H1 (cell line): Measurements from ENCODE around the gene SCARB1. TPM values are rescaled to one million over a fixed set of nuclear protein-coding genes. Genes with fewer than 3 reads are reported as not detected.

ENCODE experiments used
- CTCF ChIA-PET: fragments of 300-600 bp; sonication (Branson Sonifier 250); formaldehyde crosslinking; loops from one replicate; lab custom pipeline; 2021; ENCODE audit not compliant: partially characterized antibody; lab: Charles Lee
- POLR2A ChIA-PET: fragments of 300-600 bp; sonication (Branson Sonifier 250); formaldehyde crosslinking; loops from one replicate; lab custom pipeline; 2021; ENCODE audit warnings: inconsistent platforms; ENCODE audit not compliant: partially characterized antibody; lab: Charles Lee
- DNase-seq, 2 experiments: peaks; one replicate each; pipeline versions ENCODE4 v3.0.0 to v3.0.0-alpha.2; 2010 to 2022; ENCODE audit warnings: low spot score in 2 of 2, low read depth in 1 of 2, mixed read lengths in 1 of 2
- FAIRE-seq: peaks from 2 replicates; lab custom pipeline; 2011; peaks lifted over from hg19 to GRCh38; lab: Jason Lieb, UNC
- H2AFZ ChIP-seq: 2 replicates; pipeline ENCODE4 v1.8.1; 2012; ENCODE audit warnings: low read length, inconsistent platforms
- H2AK5ac ChIP-seq: 2 replicates; pipeline ENCODE4 v1.6.1; 2013; ENCODE audit warnings: low read depth, low read length
- H2BK120ac ChIP-seq: replicated peaks from 2 replicates; pipeline ENCODE3; 2013; ENCODE audit warnings: low read depth, low read length, inconsistent platforms
- H2BK12ac ChIP-seq: 2 replicates; pipeline ENCODE4 v1.6.1; 2013; ENCODE audit warnings: low read depth, low read length
- H2BK15ac ChIP-seq: 2 replicates; pipeline ENCODE4 v1.6.1; 2013; ENCODE audit warnings: low read length
- H2BK20ac ChIP-seq: 2 replicates; pipeline ENCODE4 v1.6.1; 2013; ENCODE audit warnings: low read length
- H2BK5ac ChIP-seq: 2 replicates; pipeline ENCODE4 v1.6.1; 2013; ENCODE audit warnings: low read depth, low read length
- H3K14ac ChIP-seq: 2 replicates; pipeline ENCODE4 v1.6.1; 2013; ENCODE audit warnings: inconsistent platforms; ENCODE audit not compliant: insufficient read length
- H3K18ac ChIP-seq: 2 replicates; pipeline ENCODE4 v1.6.1; 2013; ENCODE audit warnings: low read length; ENCODE audit errors: extremely low read depth
- H3K23ac ChIP-seq: 2 replicates; pipeline ENCODE4 v1.6.1; 2013; ENCODE audit warnings: inconsistent platforms; ENCODE audit not compliant: insufficient read length
- H3K23me2 ChIP-seq: 2 replicates; pipeline ENCODE4 v1.6.1; 2013; ENCODE audit warnings: low read depth, low read length
- H3K27ac ChIP-seq: 2 replicates; pipeline ENCODE4 v1.6.1; 2011; ENCODE audit warnings: low read depth, low read length, inconsistent platforms
- H3K27me3 ChIP-seq, 4 experiments: replicated peaks in 1 of 4; 1 replicate in 1 of 4; 2 replicates in 3 of 4; pipeline versions ENCODE4 v1.6.1 to v1.8.1; 2011 to 2013; ENCODE audit warnings: low read length in 3 of 4, mild to moderate bottlenecking in 3 of 4, inconsistent platforms in 2 of 4, mixed read lengths in 2 of 4, moderate library complexity in 1 of 4; ENCODE audit not compliant: control insufficient read depth in 3 of 4, insufficient read depth in 3 of 4; ENCODE audit errors: extremely low read depth in 1 of 4
- H3K36me3 ChIP-seq, 4 experiments: 2 replicates each; pipeline versions ENCODE4 v1.6.1 to v1.8.1; 2011 to 2013; ENCODE audit warnings: mild to moderate bottlenecking in 4 of 4, low read length in 3 of 4, moderate library complexity in 2 of 4, control low read depth in 1 of 4, inconsistent platforms in 1 of 4; ENCODE audit not compliant: insufficient read depth in 4 of 4, control insufficient read depth in 2 of 4
- H3K4ac ChIP-seq: replicated peaks from 2 replicates; pipeline ENCODE3; 2013; ENCODE audit warnings: low read length, low read depth, mixed read lengths, inconsistent platforms; ENCODE audit not compliant: insufficient read length
- H3K4me1 ChIP-seq, 4 experiments: replicated peaks in 1 of 4; 1 replicate in 1 of 4; 2 replicates in 3 of 4; pipeline versions ENCODE4 v1.6.1 to v1.8.1; 2011 to 2013; ENCODE audit warnings: low read length in 3 of 4, inconsistent platforms in 2 of 4, mixed read lengths in 1 of 4; ENCODE audit not compliant: insufficient read depth in 4 of 4, control insufficient read depth in 3 of 4
- H3K4me2 ChIP-seq, 2 experiments: 2 replicates each; pipeline versions ENCODE4 v1.6.1 to v1.8.1; 2011 to 2013; ENCODE audit warnings: low read depth in 2 of 2, low read length in 2 of 2, control low read depth in 1 of 2, inconsistent platforms in 1 of 2, mild to moderate bottlenecking in 1 of 2; ENCODE audit not compliant: insufficient read depth in 1 of 2
- H3K4me3 ChIP-seq, 4 experiments: fragments of 200-600, 300-600 bp in 1 of 4; sonication (generic), shearing (Covaris generic), sonication (Bioruptor Twin) in 1 of 4; 2 replicates each; pipeline versions ENCODE4 v1.5.1 to v1.8.1; 2011 to 2016; ENCODE audit warnings: low read length in 4 of 4, low read depth in 3 of 4, control low read depth in 2 of 4, inconsistent platforms in 2 of 4, mild to moderate bottlenecking in 2 of 4, mixed read lengths in 1 of 4, moderate library complexity in 1 of 4; ENCODE audit not compliant: insufficient read depth in 2 of 4; ENCODE audit errors: extremely low read depth in 1 of 4
- H3K56ac ChIP-seq: replicated peaks from 2 replicates; pipeline ENCODE3; 2013; ENCODE audit warnings: low read depth, mild to moderate bottlenecking, mixed read lengths, low read length, inconsistent platforms; ENCODE audit not compliant: insufficient read length
- H3K79me1 ChIP-seq: 2 replicates; pipeline ENCODE4 v1.6.1; 2013; ENCODE audit warnings: low read depth, low read length, control low read depth
- H3K79me2 ChIP-seq, 2 experiments: 2 replicates each; pipeline versions ENCODE4 v1.6.1 to v1.8.1; 2012 to 2013; ENCODE audit warnings: low read length in 2 of 2, mild to moderate bottlenecking in 2 of 2, inconsistent platforms in 1 of 2; ENCODE audit not compliant: insufficient read depth in 2 of 2, control insufficient read depth in 1 of 2
- H3K9ac ChIP-seq, 4 experiments: replicated peaks in 1 of 4; 1 replicate in 1 of 4; 2 replicates in 3 of 4; pipeline versions ENCODE4 v1.6.1 to v1.8.1; 2011 to 2013; ENCODE audit warnings: low read depth in 3 of 4, low read length in 3 of 4, control low read depth in 2 of 4, mild to moderate bottlenecking in 2 of 4, moderate library complexity in 2 of 4, inconsistent platforms in 1 of 4; ENCODE audit errors: extremely low read depth in 1 of 4
- H3K9me3 ChIP-seq, 2 experiments: 2 replicates each; pipeline versions ENCODE4 v1.6.1 to v1.8.1; 2012 to 2013; ENCODE audit warnings: mild to moderate bottlenecking in 2 of 2, moderate library complexity in 2 of 2, control low read depth in 1 of 2, inconsistent platforms in 1 of 2, low read depth in 1 of 2, low read length in 1 of 2, mixed read lengths in 1 of 2; ENCODE audit not compliant: insufficient read depth in 2 of 2
- H4K20me1 ChIP-seq, 2 experiments: replicated peaks in 1 of 2; 2 replicates each; pipeline versions ENCODE3 to v1.8.1; 2011 to 2013; ENCODE audit warnings: inconsistent platforms in 2 of 2, low read length in 2 of 2, mild to moderate bottlenecking in 1 of 2; ENCODE audit not compliant: insufficient read depth in 2 of 2, control insufficient read depth in 1 of 2
- H4K5ac ChIP-seq: 2 replicates; pipeline ENCODE4 v1.6.1; 2013; ENCODE audit warnings: low read length, low read depth, mixed read lengths, inconsistent platforms; ENCODE audit not compliant: insufficient read length
- H4K8ac ChIP-seq: 2 replicates; pipeline ENCODE4 v1.8.0; 2013; ENCODE audit warnings: mild to moderate bottlenecking, moderate library complexity, low read length, inconsistent platforms; ENCODE audit not compliant: insufficient read depth; ENCODE audit errors: extremely low read depth
- H4K91ac ChIP-seq: replicated peaks from 2 replicates; pipeline ENCODE3; 2013; ENCODE audit warnings: low read length, mixed read lengths, inconsistent platforms; ENCODE audit not compliant: insufficient read length
- JUN ChIP-seq: IDR thresholded peaks from 2 replicates; pipeline ENCODE4 v1.6.1; 2011; ENCODE audit warnings: low read depth, mild to moderate bottlenecking, improper control_type of control experiment, low read length
- TEAD4 ChIP-seq: IDR thresholded peaks from 2 replicates; pipeline ENCODE4 v1.6.1; 2012; ENCODE audit warnings: low read depth, low read length, inconsistent platforms, mixed read lengths
- WGBS, 2 experiments: shearing (Covaris generic) in 1 of 2; methylation state at CpG; one replicate each; pipeline versions ENCODE4 v1.1.6 to v1.1.7; 2013 to 2015; ENCODE audit warnings: low lambda C conversion rate in 2 of 2, mixed read lengths in 2 of 2, inconsistent platforms in 1 of 2, low coverage in 1 of 2, missing lambda C conversion rate in 1 of 2; ENCODE audit not compliant: insufficient replicate concordance in 2 of 2, insufficient coverage in 1 of 2, insufficient read length in 1 of 2; ENCODE audit errors: extremely low coverage in 1 of 2, missing lambda C conversion rate in 1 of 2; 5-methylcytosine and 5-hydroxymethylcytosine counted together
- polyA plus RNA-seq, 7 experiments: library from polyadenylated mRNA; depleted of rRNA in 3 of 7; stranded (reverse) in 5 of 7; unstranded in 2 of 7; fragments of >200 nt in 5 of 7; fragments of 200-250 nt in 2 of 7; gene quantifications; 1 replicate in 5 of 7; 2 replicates in 1 of 7; 4 replicates in 1 of 7; pipeline versions ENCODE4 v1.2.1 to v1.2.3, GENCODE V29; 2011 to 2013; ENCODE audit warnings: missing spikeins in 2 of 7, mixed read lengths in 2 of 7
- total RNA-seq: library from RNA; stranded (reverse); fragmentation: NEBNext Ultra II Directional; extraction: Animal tissue kit (Norgen Biotek cat#: 25700); gene quantifications from 2 replicates; pipeline ENCODE4 v1.2.1, GENCODE V29; 2021

Gene SCARB1
- total and polyA plus RNA-seq, 2 of the 8 experiments (the other 6 are each of a cell fraction or from before 2014, with no cell fraction given), result 45.3 to 57.1 TPM

DNA sequence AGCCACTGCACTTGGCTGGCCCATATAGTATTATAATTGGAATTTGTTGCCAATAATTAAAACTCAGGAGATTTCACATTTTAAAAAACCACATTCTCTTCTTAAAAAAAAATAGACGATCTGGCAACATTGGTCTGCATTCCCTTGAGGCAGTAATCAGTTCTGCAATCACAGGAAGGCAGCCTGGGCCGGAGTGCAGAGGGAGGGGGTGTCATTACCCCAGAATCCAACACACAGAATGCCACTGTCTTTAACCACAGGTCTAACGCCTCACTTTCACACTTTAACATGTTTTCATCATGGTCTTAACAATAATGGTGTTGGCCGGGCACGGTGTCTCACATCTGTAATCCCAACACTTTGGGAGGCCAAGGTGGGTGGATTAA is 100.1 kb downstream of the SCARB1 start:
- Histone ChIP-seq H3K23me2 (no peaks in the 10 kb centered on the region), H3K14ac (no peak overlapping the region), H3K79me2 (no peaks in the 10 kb centered on the region), H3K4me2 (no peak overlapping the region), H3K36me3 (no peaks in the 10 kb centered on the region), H3K18ac (no peak overlapping the region), H4K91ac (no peak overlapping the region), H4K5ac (no peak overlapping the region), H2BK12ac (no peak overlapping the region), H3K23ac (no peak overlapping the region), H3K56ac (no peak overlapping the region), H3K4me3 (no peak overlapping the region), H3K4ac (no peak overlapping the region), H4K8ac (no peak overlapping the region), H2BK5ac (no peak overlapping the region), H3K27ac (no peak overlapping the region), H2AFZ (no peak overlapping the region), H3K79me1 (no peaks in the 10 kb centered on the region; the same call in 1 of the 2 replicates), H2BK15ac (no peak overlapping the region), H2BK120ac (no peak overlapping the region), H3K27me3 (no peaks in the 10 kb centered on the region; a peak in 1 of 7 replicates), H2BK20ac (no peak overlapping the region), H3K9ac (no peak overlapping the region), H4K20me1 (no peaks in the 10 kb centered on the region), H2AK5ac (no peak overlapping the region), H3K4me1 (peaks cover 0 to under 1% (median 0%) of the 10 kb centered on the region in 4 experiments; a peak in 3 of 7 replicates), H3K9me3 (peaks cover 8 to 17% of the 10 kb centered on the region in 2 experiments; a peak in 3 of 4 replicates)
- WGBS, 2 experiments, result 94% methylated on average over 5 of the region's 5 CpGs; no CpG with 5 or more reads in 1 of the 2 experiments
- no peak for DNase-seq
- CTCF ChIA-PET, result interaction anchor here (0.6 to 9.3 kb wide), 19 partner anchors 10 to 422 kb away, joined by 3 to 159 read pairs (median 5); no protein-coding TSS in a partner anchor
- FAIRE-seq, result no peak
- POLR2A ChIA-PET, result no interaction called here
- no peak for TF ChIP-seq TEAD4
- no peak for TF ChIP-seq JUN
